C4-2B (cell line): ENCODE data around the gene TEX2.

Experiments used
- H3K27ac ChIP-seq: fragments of 450-650 bp; 2 replicates; pipeline ENCODE4 v1.5.1; 2017
- ZFX ChIP-seq: fragments of 450-650 bp; IDR thresholded peaks from 2 replicates; pipeline ENCODE4 v1.6.1; 2017
- TF ChIP-seq, protein P1 (sequence below): fragments of 450-650 bp; conservative IDR thresholded peaks from 2 replicates; pipeline ENCODE4 v1.5.1; 2017; ENCODE audit warnings: mild to moderate bottlenecking

TEX2 gene

DNA sequence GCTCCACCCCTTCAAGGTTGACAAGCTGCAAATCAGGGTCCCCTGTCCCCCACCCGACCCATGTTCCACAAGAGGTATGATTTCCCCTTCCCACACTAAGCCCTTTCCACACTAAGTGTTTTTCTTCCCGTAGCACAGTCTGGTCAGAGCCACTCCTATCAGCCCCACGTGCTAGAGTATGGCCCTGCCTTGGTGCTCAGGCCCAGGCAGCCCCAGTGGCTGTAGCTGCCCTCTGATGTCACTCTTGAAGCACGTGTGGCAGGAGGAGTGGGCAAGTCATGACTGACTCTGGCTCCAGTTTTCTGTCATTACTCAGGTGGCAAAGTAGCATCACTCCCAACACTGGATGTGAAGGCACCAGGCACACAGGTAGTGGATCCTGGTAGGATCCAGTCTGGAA is 97.7 kb downstream of the TEX2 start:
- H3K27ac ChIP-seq: no peak overlapping the region
- no peak for TF ChIP-seq ZFX
- TF ChIP-seq, protein P1, sequence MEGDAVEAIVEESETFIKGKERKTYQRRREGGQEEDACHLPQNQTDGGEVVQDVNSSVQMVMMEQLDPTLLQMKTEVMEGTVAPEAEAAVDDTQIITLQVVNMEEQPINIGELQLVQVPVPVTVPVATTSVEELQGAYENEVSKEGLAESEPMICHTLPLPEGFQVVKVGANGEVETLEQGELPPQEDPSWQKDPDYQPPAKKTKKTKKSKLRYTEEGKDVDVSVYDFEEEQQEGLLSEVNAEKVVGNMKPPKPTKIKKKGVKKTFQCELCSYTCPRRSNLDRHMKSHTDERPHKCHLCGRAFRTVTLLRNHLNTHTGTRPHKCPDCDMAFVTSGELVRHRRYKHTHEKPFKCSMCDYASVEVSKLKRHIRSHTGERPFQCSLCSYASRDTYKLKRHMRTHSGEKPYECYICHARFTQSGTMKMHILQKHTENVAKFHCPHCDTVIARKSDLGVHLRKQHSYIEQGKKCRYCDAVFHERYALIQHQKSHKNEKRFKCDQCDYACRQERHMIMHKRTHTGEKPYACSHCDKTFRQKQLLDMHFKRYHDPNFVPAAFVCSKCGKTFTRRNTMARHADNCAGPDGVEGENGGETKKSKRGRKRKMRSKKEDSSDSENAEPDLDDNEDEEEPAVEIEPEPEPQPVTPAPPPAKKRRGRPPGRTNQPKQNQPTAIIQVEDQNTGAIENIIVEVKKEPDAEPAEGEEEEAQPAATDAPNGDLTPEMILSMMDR: no peak

DNA sequence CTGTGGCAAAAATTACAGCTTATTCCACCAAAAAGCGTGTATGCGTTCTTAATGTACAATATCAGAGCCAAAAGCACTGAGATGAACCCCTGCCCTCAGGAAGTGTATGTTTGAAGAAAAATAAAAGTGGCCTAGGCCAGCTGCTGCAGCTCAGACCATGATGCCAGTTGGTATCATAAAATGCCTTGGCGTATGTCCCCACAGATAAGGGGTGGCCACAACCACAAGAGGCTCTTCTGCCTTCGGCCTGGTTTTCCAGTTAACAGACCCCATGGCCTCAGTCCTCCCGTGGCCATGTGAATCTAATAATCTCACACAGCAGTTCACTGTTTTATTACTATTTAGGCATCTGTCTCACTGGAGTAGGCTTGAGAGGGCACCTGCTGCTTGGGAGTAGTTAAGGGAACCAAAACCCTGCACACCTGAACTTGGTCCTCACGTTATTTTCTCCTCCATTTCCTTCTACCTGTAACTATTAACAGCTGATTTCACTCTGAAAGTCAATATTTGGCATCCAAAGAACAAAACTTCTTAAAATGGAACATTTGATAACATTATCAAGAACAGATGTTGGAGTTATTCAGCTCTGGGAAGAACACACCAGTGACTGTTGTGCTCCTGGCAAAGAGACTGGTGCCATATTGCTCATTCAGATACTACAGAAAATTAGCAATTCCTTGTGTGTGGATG is 98.3 kb downstream of the TEX2 start:
- H3K27ac ChIP-seq: no peak overlapping the region
- no peak for TF ChIP-seq ZFX
- TF ChIP-seq, protein P1: no peak

DNA sequence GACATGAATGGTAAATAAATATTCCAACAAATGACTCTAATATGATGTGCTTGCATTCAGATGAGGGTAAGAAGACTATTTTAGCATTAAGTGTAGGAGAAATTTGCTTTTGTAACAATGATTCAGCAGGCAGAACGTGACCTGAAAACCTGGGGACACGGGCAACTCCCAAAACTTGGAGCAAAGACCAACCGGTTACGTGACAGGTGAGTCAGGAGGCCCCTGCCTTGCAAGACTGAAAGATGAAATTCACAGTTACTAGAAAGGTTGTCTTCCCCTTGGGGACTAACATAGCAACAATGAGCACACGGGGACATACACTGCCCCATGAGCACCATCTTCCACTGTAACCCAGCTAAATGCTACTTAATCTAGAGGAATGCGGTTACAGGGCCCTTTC is 99.6 kb downstream of the TEX2 start:
- no peak overlapping the region for H3K27ac ChIP-seq
- TF ChIP-seq, protein P1: no peak
- TF ChIP-seq ZFX: no peak

GRCh38 chr17:64162554-64162953 is 100.5 kb downstream of the TEX2 start:
- TF ChIP-seq ZFX: no peak
- TF ChIP-seq, protein P1: no peak
- no peak overlapping the region for H3K27ac ChIP-seq

DNA sequence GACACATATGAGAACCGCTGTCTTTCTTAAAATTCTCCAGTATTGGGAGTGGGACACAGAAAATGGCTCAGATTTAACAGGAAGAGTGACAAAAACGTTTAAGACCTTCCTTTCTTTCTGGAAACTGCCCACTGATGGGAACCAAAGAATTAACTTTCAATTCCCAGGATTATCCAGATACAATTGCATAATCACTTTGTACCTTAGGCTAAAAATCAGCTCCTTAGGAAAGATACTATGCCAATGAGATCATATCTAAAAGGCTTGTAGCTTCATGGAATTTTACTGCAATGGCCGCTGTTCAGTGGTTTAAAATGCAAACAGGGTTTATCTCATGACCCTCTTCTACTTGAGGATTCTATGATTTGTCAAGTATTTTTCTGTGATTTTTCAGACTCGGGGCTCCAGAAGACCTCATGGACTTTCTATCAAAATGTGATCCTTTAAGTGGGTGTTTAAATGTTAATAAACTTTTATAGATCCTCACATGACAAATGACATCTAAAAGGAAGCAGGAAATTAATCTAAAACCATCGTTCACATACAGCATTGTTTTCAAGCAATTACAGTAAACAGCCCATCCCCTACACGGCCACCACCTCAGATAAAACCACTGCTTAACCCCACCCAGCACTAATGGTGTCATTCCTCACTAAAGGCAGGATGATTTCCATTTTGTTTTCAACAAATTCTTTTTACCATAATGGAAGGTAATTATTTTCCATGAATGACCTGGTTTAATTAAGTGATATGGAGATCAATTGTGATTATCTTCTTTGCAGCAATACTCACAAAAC is 101.5 kb downstream of the TEX2 start:
- TF ChIP-seq, protein P1: no peak
- TF ChIP-seq ZFX: no peak
- H3K27ac ChIP-seq: no peak overlapping the region

DNA sequence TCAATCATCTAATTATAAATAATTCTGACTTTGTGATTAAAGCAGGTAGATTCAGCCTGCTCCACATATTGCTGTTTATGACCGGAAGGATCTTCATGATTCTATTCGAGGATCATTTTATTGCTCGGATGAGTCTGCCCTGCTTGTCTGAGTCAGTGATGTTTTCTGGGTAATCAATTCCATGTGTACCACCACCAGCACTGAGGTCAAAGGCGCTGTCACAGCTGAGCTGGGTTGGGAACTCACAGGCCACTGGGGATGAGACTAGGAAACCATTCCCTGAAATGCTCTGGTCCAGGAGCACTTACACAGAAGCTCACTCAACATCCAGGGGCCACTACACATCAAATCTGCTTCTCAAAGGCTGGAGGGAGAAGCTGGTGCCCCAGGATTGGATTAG is 102.7 kb downstream of the TEX2 start:
- TF ChIP-seq, protein P1: no peak
- no peak for TF ChIP-seq ZFX
- no peak overlapping the region for H3K27ac ChIP-seq

- no peak overlapping the region for H3K27ac ChIP-seq
- TF ChIP-seq, protein P1: no peak
- TF ChIP-seq ZFX: no peak
Observed at GRCh38 chr17:64158831-64159590, 104.0 kb downstream of the TEX2 start.
